Sigmoid colon (tissue), 4 donors: ENCODE results near the gene IGSF9.

Experiments used
- EP300 ChIP-seq, 4 donors: sonication (generic); formaldehyde crosslinking; IDR thresholded peaks; one replicate each; pipeline ENCODE4 v1.6.1; 2017; ENCODE audit warnings: antibody characterized with exemption in 4 of 4
- POLR2A ChIP-seq, 2 donors: fragments of 450-650 bp; IDR thresholded peaks; one replicate each; pipeline ENCODE4 v1.6.1; 2016; ENCODE audit warnings: antibody characterized with exemption in 2 of 2, mild to moderate bottlenecking in 2 of 2, moderate library complexity in 2 of 2
- TF ChIP-seq, protein P1 (sequence below), 4 experiments: fragments of 450-650 bp in 3 of 4; fragments of 200-600 bp in 1 of 4; IDR thresholded peaks; one replicate each; pipeline ENCODE4 v1.5.1; 2016 to 2019; ENCODE audit warnings: antibody characterized with exemption in 4 of 4, mild to moderate bottlenecking in 3 of 4, moderate library complexity in 2 of 4

- TF ChIP-seq, protein P1, sequence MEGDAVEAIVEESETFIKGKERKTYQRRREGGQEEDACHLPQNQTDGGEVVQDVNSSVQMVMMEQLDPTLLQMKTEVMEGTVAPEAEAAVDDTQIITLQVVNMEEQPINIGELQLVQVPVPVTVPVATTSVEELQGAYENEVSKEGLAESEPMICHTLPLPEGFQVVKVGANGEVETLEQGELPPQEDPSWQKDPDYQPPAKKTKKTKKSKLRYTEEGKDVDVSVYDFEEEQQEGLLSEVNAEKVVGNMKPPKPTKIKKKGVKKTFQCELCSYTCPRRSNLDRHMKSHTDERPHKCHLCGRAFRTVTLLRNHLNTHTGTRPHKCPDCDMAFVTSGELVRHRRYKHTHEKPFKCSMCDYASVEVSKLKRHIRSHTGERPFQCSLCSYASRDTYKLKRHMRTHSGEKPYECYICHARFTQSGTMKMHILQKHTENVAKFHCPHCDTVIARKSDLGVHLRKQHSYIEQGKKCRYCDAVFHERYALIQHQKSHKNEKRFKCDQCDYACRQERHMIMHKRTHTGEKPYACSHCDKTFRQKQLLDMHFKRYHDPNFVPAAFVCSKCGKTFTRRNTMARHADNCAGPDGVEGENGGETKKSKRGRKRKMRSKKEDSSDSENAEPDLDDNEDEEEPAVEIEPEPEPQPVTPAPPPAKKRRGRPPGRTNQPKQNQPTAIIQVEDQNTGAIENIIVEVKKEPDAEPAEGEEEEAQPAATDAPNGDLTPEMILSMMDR (IDR thresholded peaks at IDR 0.05), result no peak
- no peak for TF ChIP-seq POLR2A (IDR thresholded peaks at IDR 0.05)
- TF ChIP-seq EP300 (IDR thresholded peaks at IDR 0.05), result no peak
Observed at GRCh38 chr1:159877695-159878444, 67.5 kb downstream of the IGSF9 start.
